ENCODE measurements around the gene C9orf153. TPM values are rescaled to one million over a fixed set of nuclear protein-coding genes. Genes with fewer than 3 reads are reported as not detected.

The C9orf153 gene
- total RNA-seq, 1 experiment from 2014 or later: not detected

DNA sequence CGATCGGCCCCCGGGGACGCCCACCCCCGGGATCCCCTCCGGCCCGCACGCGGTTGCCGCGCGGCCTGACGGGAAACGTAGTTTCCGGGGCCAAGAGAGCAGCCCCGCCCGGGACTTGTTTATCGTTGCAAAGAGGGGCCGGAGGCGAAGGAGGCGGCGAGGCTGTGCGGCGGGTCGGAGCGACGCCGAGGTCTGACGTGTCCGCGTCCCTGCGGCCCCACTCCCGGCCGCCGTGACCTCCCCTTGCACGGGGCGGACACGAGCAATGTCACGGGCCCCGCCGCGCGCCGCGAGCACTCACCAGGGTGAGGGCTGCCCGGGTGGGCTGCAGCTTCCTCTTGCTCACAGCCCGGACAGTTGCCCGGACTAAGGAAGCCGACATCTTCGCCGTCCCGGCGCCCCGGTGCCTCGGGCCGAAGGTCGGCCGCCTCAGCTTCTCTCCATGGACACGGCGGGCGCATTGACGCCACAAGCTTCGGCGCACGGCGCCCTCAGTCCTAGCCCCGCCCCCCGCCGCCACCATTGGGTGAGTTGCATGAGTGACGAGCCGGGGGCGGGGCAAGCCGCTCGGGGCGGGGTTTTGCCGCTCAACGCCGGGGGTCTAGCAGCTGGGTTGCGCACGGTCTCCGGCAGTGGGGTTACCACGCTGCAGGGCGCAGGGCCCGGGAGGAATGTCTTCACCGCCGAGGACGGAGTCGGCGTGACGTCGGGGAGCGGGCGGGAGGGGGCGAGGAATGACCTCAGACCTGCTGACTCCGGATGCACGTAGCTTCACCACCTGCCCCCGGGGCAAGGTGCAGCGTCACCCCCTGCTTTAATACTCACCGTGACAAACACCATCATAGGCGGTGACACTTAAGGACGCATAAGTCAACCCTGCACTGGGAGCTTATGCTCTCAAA is 22.9 kb upstream of the C9orf153 start, which contains the start of gene ISCA1:
ISCA1 (minus strand) TSS at position 462 of the 902 bp plus-strand sequence; CDS start at position 382, 80 bp downstream.
- no peaks in the 10 kb centered on the region for H3K9me3 ChIP-seq (ENCODE audit: control insufficient read depth in 1 of 2, insufficient read depth in 1 of 2, low read depth in 1 of 2, low read length in 2 of 2)
- peaks cover 3 to 7% of the 10 kb centered on the region in 2 experiments; a peak in 1 of 4 replicates for H3K36me3 ChIP-seq (ENCODE audit: control insufficient read depth in 1 of 2, insufficient read depth in 2 of 2, low read length in 2 of 2)
- H4K20me1 ChIP-seq (ENCODE audit: insufficient read depth): no peaks in the 10 kb centered on the region
- no peaks in the 10 kb centered on the region for H3K27me3 ChIP-seq (ENCODE audit: insufficient read depth, low read length)
- H3K4me1 ChIP-seq (ENCODE audit: control insufficient read depth in 1 of 2, insufficient read depth in 2 of 2, low read length in 2 of 2): peaks cover 5 to 15% of the 10 kb centered on the region in 2 experiments; a peak in 3 of 4 replicates
- ChIA-PET POLR2A (no interaction called here), RAD21 (ENCODE audit: low non-redundant PET in 1 of 2, low total read pairs in 2 of 2, uncharacterized antibody in 2 of 2, unreplicated experiment in 2 of 2) (no interaction called here), CTCF (interaction anchor here (1.0 kb wide), 1 partner anchor 80 kb away, joined by 8 read pairs; no protein-coding TSS in a partner anchor)
- H3K79me2 ChIP-seq (ENCODE audit: insufficient read depth, low read length): peaks cover 45% of the 10 kb centered on the region
- H3K9me2 ChIP-seq (ENCODE audit: insufficient read depth): no peaks in the 10 kb centered on the region
- H3K4me2 ChIP-seq (ENCODE audit: low read length): peak within 1 kb of the TSS; percentile 97
- H2AFZ ChIP-seq (ENCODE audit: low read depth, low read length, poor library complexity, severe bottlenecking): peak within 1 kb of the TSS; percentile 73
- H3K9ac ChIP-seq (ENCODE audit: low read length): peak within 1 kb of the TSS; percentile 91
- ATAC-seq (peak; percentile 93), DNase-seq (ENCODE audit: low read depth, low spot score) (peak; percentile 64)
- peak; percentile 71; the same call in 1 of the 2 replicates for TF ChIP-seq EGR1 (IDR thresholded peaks at IDR 0.05; ENCODE audit: low read depth)
- TF ChIP-seq, protein P1, sequence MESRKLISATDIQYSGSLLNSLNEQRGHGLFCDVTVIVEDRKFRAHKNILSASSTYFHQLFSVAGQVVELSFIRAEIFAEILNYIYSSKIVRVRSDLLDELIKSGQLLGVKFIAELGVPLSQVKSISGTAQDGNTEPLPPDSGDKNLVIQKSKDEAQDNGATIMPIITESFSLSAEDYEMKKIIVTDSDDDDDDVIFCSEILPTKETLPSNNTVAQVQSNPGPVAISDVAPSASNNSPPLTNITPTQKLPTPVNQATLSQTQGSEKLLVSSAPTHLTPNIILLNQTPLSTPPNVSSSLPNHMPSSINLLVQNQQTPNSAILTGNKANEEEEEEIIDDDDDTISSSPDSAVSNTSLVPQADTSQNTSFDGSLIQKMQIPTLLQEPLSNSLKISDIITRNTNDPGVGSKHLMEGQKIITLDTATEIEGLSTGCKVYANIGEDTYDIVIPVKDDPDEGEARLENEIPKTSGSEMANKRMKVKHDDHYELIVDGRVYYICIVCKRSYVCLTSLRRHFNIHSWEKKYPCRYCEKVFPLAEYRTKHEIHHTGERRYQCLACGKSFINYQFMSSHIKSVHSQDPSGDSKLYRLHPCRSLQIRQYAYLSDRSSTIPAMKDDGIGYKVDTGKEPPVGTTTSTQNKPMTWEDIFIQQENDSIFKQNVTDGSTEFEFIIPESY (IDR thresholded peaks at IDR 0.05; ENCODE audit: extremely low read depth, insufficient replicate concordance, low read length): peak; percentile 17
- TF ChIP-seq SIN3A (IDR thresholded peaks at IDR 0.05; ENCODE audit: low read depth): peak; percentile 59
- TF ChIP-seq ELF1 (IDR thresholded peaks at IDR 0.05; ENCODE audit: borderline replicate concordance, low read depth): no peak
- TF ChIP-seq, protein P2, sequence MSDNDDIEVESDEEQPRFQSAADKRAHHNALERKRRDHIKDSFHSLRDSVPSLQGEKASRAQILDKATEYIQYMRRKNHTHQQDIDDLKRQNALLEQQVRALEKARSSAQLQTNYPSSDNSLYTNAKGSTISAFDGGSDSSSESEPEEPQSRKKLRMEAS (IDR thresholded peaks at IDR 0.05): peak; percentile 87
- TF ChIP-seq POLR2A (IDR thresholded peaks at IDR 0.05; ENCODE audit: borderline replicate concordance, extremely low read depth, insufficient read depth, insufficient read length): peak; percentile 60
- TF ChIP-seq SRF (IDR thresholded peaks at IDR 0.05; ENCODE audit: low read depth): no peak
- peak; percentile 92 for TF ChIP-seq POLR2AphosphoS5 (IDR thresholded peaks at IDR 0.05; ENCODE audit: low read depth, low read length)
- TF ChIP-seq EZH2phosphoT487 (IDR thresholded peaks at IDR 0.05; ENCODE audit: borderline replicate concordance): no peak
- TF ChIP-seq ZFX (IDR thresholded peaks at IDR 0.05): peak; percentile 91
- peak within 1 kb of the TSS; percentile 97 for H3K27ac ChIP-seq (ENCODE audit: low read depth, low read length)
- intact Hi-C loops (cut with micrococcal nuclease): loop anchor here (2.0 kb wide), 1 partner anchor 66 kb away; no protein-coding TSS in a partner anchor
- no TSS peak for BruUV-seq (replicated peaks)
- H3K4me3 ChIP-seq (replicated peaks in 1 of 2; ENCODE audit: low read depth in 1 of 2, low read length in 2 of 2): peak within 1 kb of the TSS; percentile 95 to 97

All from HCT116 (cell line).